ENCODE measurements around the gene APOA4. TPM values are rescaled to one million over a fixed set of nuclear protein-coding genes. Genes with fewer than 3 reads are reported as not detected.

APOA4 gene
- total and polyA plus RNA-seq, 2 of the 13 experiments (the other 11 are each of a cell fraction or from before 2014, with no cell fraction given) = 3.8 to 7.2 TPM

GRCh38 chr11:116838321-116839084, 15.4 kb upstream of the APOA4 start (continued):
- no peak for TF ChIP-seq TRIM22 (IDR thresholded peaks at IDR 0.05)
- no peak for TF ChIP-seq ZNF101 (CRISPR knock-in tag; IDR thresholded peaks at IDR 0.05; ENCODE audit: borderline replicate concordance, low read depth)
- no peak for TF ChIP-seq KDM5B (CRISPR knock-in tag; IDR thresholded peaks at IDR 0.05; ENCODE audit: borderline replicate concordance)
- no peak for TF ChIP-seq SATB2 (CRISPR knock-in tag; IDR thresholded peaks at IDR 0.05)
- TF ChIP-seq HOXA7 (CRISPR knock-in tag; IDR thresholded peaks at IDR 0.05) = no peak
- no peak for TF ChIP-seq ATF4 (CRISPR knock-in tag; IDR thresholded peaks at IDR 0.05)
- no peak for TF ChIP-seq AHR (CRISPR knock-in tag; IDR thresholded peaks at IDR 0.05)
- TF ChIP-seq ZNF501 (CRISPR knock-in tag; IDR thresholded peaks at IDR 0.05) = peak; percentile 32; the same call in 1 of the 2 replicates
- no peak for TF ChIP-seq ZNF414 (CRISPR knock-in tag; IDR thresholded peaks at IDR 0.05)
- no peak for TF ChIP-seq MXI1 (IDR thresholded peaks at IDR 0.05; ENCODE audit: borderline replicate concordance, low read depth, low read length)
- peak; percentile 16; the same call in 1 of the 2 replicates for TF ChIP-seq PITX1 (CRISPR knock-in tag; IDR thresholded peaks at IDR 0.05)
- TF ChIP-seq ZNF841 (CRISPR knock-in tag; IDR thresholded peaks at IDR 0.05; ENCODE audit: borderline replicate concordance) = no peak
- TF ChIP-seq ETV5 (CRISPR knock-in tag; IDR thresholded peaks at IDR 0.05; ENCODE audit: borderline replicate concordance) = no peak
- no peak for TF ChIP-seq ATM (IDR thresholded peaks at IDR 0.05; ENCODE audit: borderline replicate concordance)
- no peak for TF ChIP-seq MIER3 (CRISPR knock-in tag; IDR thresholded peaks at IDR 0.05; ENCODE audit: borderline replicate concordance)
- TF ChIP-seq ZFX (CRISPR knock-in tag; IDR thresholded peaks at IDR 0.05; ENCODE audit: low read depth) = peak; percentile 21; the same call in 1 of the 2 replicates
- TF ChIP-seq ZNF720 (CRISPR knock-in tag; IDR thresholded peaks at IDR 0.05) = no peak
- TF ChIP-seq CREB3 (CRISPR knock-in tag; IDR thresholded peaks at IDR 0.05) = no peak
- no peak for TF ChIP-seq RFX5 (IDR thresholded peaks at IDR 0.05; ENCODE audit: low read depth, low read length)
- no peak for TF ChIP-seq ZNF839 (CRISPR knock-in tag; IDR thresholded peaks at IDR 0.05; ENCODE audit: borderline replicate concordance)
- 0 out of 2 replicates have a peak, but pooled peaks have one; percentile 31 for TF ChIP-seq ZNF746 (CRISPR knock-in tag; IDR thresholded peaks at IDR 0.05)
- peak; percentile 51; the same call in 1 of the 2 replicates for TF ChIP-seq ADNP (CRISPR knock-in tag; IDR thresholded peaks at IDR 0.05)
- no peak for TF ChIP-seq HOXA9 (CRISPR knock-in tag; IDR thresholded peaks at IDR 0.05; ENCODE audit: borderline replicate concordance)
- TF ChIP-seq PATZ1 (CRISPR knock-in tag; IDR thresholded peaks at IDR 0.05) = peak; percentile 11; the same call in 1 of the 2 replicates
- no peak for TF ChIP-seq NKX3-1 (CRISPR knock-in tag; IDR thresholded peaks at IDR 0.05)

All from HepG2 (cell line).